Activated CD8-positive, alpha-beta T cell treated with anti-CD3 and anti-CD28 coated beads for 36 hours (primary cell): ENCODE measurements around the gene TMOD2. TPM values are rescaled to one million over a fixed set of nuclear protein-coding genes. Genes with fewer than 3 reads are reported as not detected.

Source experiments
- ATAC-seq: fragments of 200-7000 bp; cut with Tn5 transposase; one replicate; pipeline ENCODE4 v1.10.0; 2021; ENCODE audit warnings: mild to moderate bottlenecking, moderate library complexity
- CTCF ChIA-PET: fragments of 350-600 bp; sonication (Branson Sonifier 250); formaldehyde crosslinking; loops from one replicate; lab custom pipeline; 2021; ENCODE audit warnings: antibody characterized with exemption; lab: Charles Lee
- POLR2A ChIA-PET: fragments of 350-600 bp; sonication (Branson Sonifier 250); formaldehyde crosslinking; loops from one replicate; lab custom pipeline; 2021; ENCODE audit warnings: antibody characterized with exemption; lab: Charles Lee
- DNase-seq: peaks from one replicate; pipeline ENCODE4 v3.0.0-alpha.2; 2020
- H3K27ac Mint-ChIP-seq: one replicate; pipeline ENCODE4 v1.8.0; 2021; ENCODE audit warnings: mild to moderate bottlenecking, mixed read lengths
- H3K27me3 Mint-ChIP-seq: one replicate; pipeline ENCODE4 v1.8.0; 2021; ENCODE audit warnings: mixed read lengths
- H3K36me3 Mint-ChIP-seq: one replicate; pipeline ENCODE4 v1.8.0; 2021; ENCODE audit warnings: low read depth, mixed read lengths
- H3K4me1 Mint-ChIP-seq: one replicate; pipeline ENCODE4 v1.8.0; 2021; ENCODE audit warnings: low read depth, mixed read lengths
- H3K4me3 Mint-ChIP-seq: one replicate; pipeline ENCODE4 v1.8.0; 2021; ENCODE audit warnings: mild to moderate bottlenecking, moderate library complexity, mixed read lengths
- H3K9me3 Mint-ChIP-seq: one replicate; pipeline ENCODE4 v1.8.0; 2021; ENCODE audit warnings: mixed read lengths
- intact Hi-C: fragments of 100-400 bp; cut with micrococcal nuclease; formaldehyde crosslinking; loops from one replicate; pipeline ENCODE4 v1.10.0; 2022
- total RNA-seq, 2 experiments: library from RNA; stranded (reverse); gene quantifications; one replicate each; pipeline ENCODE4 v1.2.3, GENCODE V29; 2021
- TF ChIP-seq, protein P1 (sequence below): fragments of 200-600 bp; IDR thresholded peaks from one replicate; pipeline ENCODE4 v1.8.0; 2022; ENCODE audit warnings: antibody characterized with exemption, mild to moderate bottlenecking

Gene TMOD2
- total RNA-seq, 2 experiments from 2014 or later, result 4.8 to 7.0 TPM

GRCh38 chr15:51828621-51829375 lies 77.4 kb downstream of the TMOD2 start:
- Mint-ChIP-seq H3K4me1 (peaks cover 29% of the 10 kb centered on the region), H3K27ac (no peak overlapping the region), H3K36me3 (peaks cover 5% of the 10 kb centered on the region), H3K27me3 (no peaks in the 10 kb centered on the region), H3K9me3 (no peaks in the 10 kb centered on the region), H3K4me3 (peak overlapping the region; percentile 94)
- POLR2A ChIA-PET, result interaction anchor here (0.8 kb wide), 1 partner anchor 91 kb away, joined by 3 read pairs; the partner anchor contains the start of gene LYSMD2
- ATAC-seq (no peak), DNase-seq (no peak)
- intact Hi-C loops, result no loop called here
- TF ChIP-seq, protein P1, sequence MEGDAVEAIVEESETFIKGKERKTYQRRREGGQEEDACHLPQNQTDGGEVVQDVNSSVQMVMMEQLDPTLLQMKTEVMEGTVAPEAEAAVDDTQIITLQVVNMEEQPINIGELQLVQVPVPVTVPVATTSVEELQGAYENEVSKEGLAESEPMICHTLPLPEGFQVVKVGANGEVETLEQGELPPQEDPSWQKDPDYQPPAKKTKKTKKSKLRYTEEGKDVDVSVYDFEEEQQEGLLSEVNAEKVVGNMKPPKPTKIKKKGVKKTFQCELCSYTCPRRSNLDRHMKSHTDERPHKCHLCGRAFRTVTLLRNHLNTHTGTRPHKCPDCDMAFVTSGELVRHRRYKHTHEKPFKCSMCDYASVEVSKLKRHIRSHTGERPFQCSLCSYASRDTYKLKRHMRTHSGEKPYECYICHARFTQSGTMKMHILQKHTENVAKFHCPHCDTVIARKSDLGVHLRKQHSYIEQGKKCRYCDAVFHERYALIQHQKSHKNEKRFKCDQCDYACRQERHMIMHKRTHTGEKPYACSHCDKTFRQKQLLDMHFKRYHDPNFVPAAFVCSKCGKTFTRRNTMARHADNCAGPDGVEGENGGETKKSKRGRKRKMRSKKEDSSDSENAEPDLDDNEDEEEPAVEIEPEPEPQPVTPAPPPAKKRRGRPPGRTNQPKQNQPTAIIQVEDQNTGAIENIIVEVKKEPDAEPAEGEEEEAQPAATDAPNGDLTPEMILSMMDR, result no peak
- CTCF ChIA-PET, result interaction anchor here (1.0 kb wide), 1 partner anchor 10 kb away, joined by 3 read pairs; no protein-coding TSS in a partner anchor

DNA sequence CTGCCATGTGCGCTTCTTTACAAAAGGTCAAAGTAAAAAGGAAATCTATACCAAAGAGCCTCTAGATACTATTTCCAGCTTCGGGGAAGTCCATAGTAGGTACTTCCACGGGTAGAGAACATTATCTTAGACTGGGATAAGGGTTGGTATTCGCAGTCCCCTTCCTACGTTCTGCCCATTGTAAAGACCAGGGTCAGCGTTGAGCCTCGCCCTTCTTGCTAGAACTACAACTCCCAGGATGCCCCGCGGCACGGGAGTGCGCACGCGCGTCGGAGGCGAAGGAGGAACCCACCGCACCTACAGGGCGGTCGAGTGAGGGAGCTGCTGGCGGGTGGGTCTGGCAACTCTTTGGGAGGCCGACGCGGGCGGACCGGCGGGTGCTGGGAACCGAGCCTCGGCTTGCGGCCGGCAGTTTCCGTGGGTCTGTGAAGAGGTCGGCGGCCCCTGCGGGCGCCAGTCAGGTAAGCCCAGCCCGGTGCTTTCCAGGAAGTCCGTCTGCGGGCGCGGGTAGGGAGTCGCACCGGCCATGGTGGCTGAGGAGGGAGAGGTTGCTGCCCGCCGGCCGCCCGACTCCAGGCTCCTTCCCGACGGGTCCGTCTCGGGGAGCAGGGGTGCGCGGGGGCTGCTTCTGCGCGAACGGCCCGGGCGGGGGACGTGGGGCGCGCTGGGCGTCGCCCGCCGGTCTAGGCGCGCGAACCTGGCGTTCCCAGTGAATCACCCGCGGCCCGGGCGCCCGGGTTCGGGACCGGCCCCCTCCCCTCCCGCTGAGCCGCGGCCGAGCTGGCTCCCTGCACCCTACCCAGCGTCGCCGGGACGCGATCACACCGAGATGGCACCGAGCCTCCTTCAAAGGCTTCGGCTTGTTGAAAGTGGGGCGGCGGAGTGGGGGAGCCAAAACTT lies 78.2 kb downstream of the TMOD2 start, which contains the start of gene TMOD3:
TSS of gene TMOD3 (plus strand) at position 278 of the 900 bp plus-strand sequence. CDS start 33,232 bp downstream, outside the sequence.
- Mint-ChIP-seq H3K4me1 (peaks cover 33% of the 10 kb centered on the region), H3K27ac (peak within 1 kb of the TSS; percentile 91), H3K36me3 (peaks cover 5% of the 10 kb centered on the region), H3K9me3 (no peaks in the 10 kb centered on the region), H3K4me3 (peak within 1 kb of the TSS; percentile 94), H3K27me3 (no peaks in the 10 kb centered on the region)
- peak; percentile 87 for ATAC-seq
- ChIA-PET CTCF (interaction anchor here (1.0 to 1.3 kb wide), 2 partner anchors 9 kb away, joined by 3 read pairs; no protein-coding TSS in a partner anchor), POLR2A (interaction anchor here (0.6 to 1.2 kb wide), 5 partner anchors 9 to 92 kb away, joined by 3 read pairs; partner anchors contain the start of gene LYSMD2)
- peak; percentile 92 for DNase-seq
- intact Hi-C loops, result loop anchor here (5.0 kb wide), 1 partner anchor 47 kb away; no protein-coding TSS in a partner anchor
- TF ChIP-seq, protein P1, result no peak

DNA sequence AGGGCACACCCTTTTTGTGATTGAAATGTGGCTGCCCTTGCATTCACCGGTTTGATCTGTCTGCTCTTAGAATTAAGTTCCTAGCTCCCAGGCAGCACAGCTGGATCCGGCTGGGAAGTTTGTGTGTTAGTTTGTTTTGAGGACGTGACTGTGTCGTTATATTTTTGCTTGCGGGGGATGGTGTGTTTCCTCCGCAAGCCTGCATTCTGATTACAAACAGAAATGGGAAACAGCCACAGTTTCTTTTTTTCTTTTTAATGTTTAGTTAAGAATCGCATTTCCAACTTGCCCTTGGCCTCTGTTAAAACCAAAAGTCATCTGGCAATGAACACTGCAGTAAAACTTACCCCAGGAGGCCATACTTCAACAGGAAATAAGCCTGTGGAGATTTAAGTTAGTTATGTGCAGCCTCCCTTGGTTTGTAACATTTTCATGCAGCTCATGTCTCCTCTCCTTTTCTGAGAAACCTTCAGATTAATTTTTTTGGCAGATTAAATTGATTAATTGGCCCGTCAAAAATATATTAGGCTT lies 78.9 kb downstream of the TMOD2 start:
- Mint-ChIP-seq H3K36me3 (peaks cover 5% of the 10 kb centered on the region), H3K4me1 (peaks cover 39% of the 10 kb centered on the region), H3K27ac (peak overlapping the region; percentile 91), H3K9me3 (no peaks in the 10 kb centered on the region), H3K27me3 (no peaks in the 10 kb centered on the region), H3K4me3 (peak overlapping the region; percentile 94)
- no peak for DNase-seq
- ChIA-PET CTCF (interaction anchor here (1.3 kb wide), 1 partner anchor 9 kb away, joined by 3 read pairs; no protein-coding TSS in a partner anchor), POLR2A (interaction anchor here (0.6 to 1.2 kb wide), 4 partner anchors 8 to 92 kb away, joined by 3 read pairs; no protein-coding TSS in a partner anchor)
- ATAC-seq, result no peak
- intact Hi-C loops, result loop anchor here (5.0 kb wide), 1 partner anchor 48 kb away; no protein-coding TSS in a partner anchor
- TF ChIP-seq, protein P1, result no peak

DNA sequence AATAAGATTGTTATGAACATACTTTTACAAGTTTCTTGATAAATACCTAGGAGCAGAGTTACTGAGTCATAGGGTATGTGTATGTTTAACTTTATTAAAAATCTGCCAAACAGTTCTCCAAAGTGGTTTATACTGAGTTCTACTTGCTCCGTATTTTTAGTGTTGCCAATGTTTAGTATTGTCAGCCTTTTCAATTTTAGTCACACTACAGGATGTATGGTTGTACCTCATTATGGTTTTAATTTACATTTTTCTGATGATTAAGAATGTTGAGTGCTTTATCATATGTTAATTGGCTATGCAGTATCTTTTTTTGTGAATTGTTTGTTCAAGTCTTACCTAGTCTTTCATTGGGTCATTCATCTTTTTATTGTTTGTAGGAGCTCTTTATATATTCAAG lies 82.4 kb downstream of the TMOD2 start:
- ATAC-seq, result peak; percentile 10
- intact Hi-C loops, result loop anchor here (5.0 kb wide), 1 partner anchor 51 kb away; no protein-coding TSS in a partner anchor
- no peaks in the 10 kb centered on the region for H3K9me3 Mint-ChIP-seq
- CTCF ChIA-PET, result interaction anchor here (1.3 to 1.5 kb wide), 2 partner anchors 9 to 20 kb away, joined by 3 read pairs; no protein-coding TSS in a partner anchor
- TF ChIP-seq, protein P1, result no peak
- H3K36me3 Mint-ChIP-seq, result peaks cover 8% of the 10 kb centered on the region
- no peaks in the 10 kb centered on the region for H3K27me3 Mint-ChIP-seq
- POLR2A ChIA-PET, result interaction anchor here (0.8 kb wide), 1 partner anchor 9 kb away, joined by 3 read pairs; no protein-coding TSS in a partner anchor
- no peak overlapping the region for H3K4me3 Mint-ChIP-seq
- no peak overlapping the region for H3K27ac Mint-ChIP-seq
- DNase-seq, result no peak
- peaks cover 64% of the 10 kb centered on the region for H3K4me1 Mint-ChIP-seq
